HG02610 (cell line): ENCODE data around the gene PHF2.

Source experiments
- ATAC-seq: cut with Tn5 transposase; IDR thresholded peaks from one replicate; pipeline ENCODE4 v1.9.1; 2021; ENCODE audit warnings: mild to moderate bottlenecking, moderate library complexity; ENCODE audit not compliant: unreplicated experiment

Gene PHF2

GRCh38 chr9:93598647-93599241 is 22.4 kb downstream of the PHF2 start:
- no peak for ATAC-seq

- ATAC-seq: no peak
Observed at GRCh38 chr9:93599571-93600403, 23.4 kb downstream of the PHF2 start.

GRCh38 chr9:93600504-93600903 is 24.1 kb downstream of the PHF2 start:
- no peak for ATAC-seq

GRCh38 chr9:93601063-93601462 is 24.7 kb downstream of the PHF2 start:
- ATAC-seq: no peak

- no peak for ATAC-seq
Observed at GRCh38 chr9:93601666-93602065, 25.3 kb downstream of the PHF2 start.

- no peak for ATAC-seq
Observed at GRCh38 chr9:93603011-93603410, 26.6 kb downstream of the PHF2 start.

GRCh38 chr9:93603906-93604326 is 27.5 kb downstream of the PHF2 start:
- ATAC-seq: no peak

- no peak for ATAC-seq
Observed at GRCh38 chr9:93606187-93606586, 29.8 kb downstream of the PHF2 start.

GRCh38 chr9:93610206-93610605 is 33.8 kb downstream of the PHF2 start:
- no peak for ATAC-seq

- ATAC-seq: no peak
Observed at GRCh38 chr9:93612052-93612795, 35.8 kb downstream of the PHF2 start.

- peak; percentile 73 for ATAC-seq
Observed at GRCh38 chr9:93612796-93613154, 36.4 kb downstream of the PHF2 start.

GRCh38 chr9:93613174-93613573 is 36.8 kb downstream of the PHF2 start:
- peak; percentile 9 for ATAC-seq

GRCh38 chr9:93613791-93614190 is 37.4 kb downstream of the PHF2 start:
- no peak for ATAC-seq

- no peak for ATAC-seq
Observed at GRCh38 chr9:93614830-93615468, 38.6 kb downstream of the PHF2 start.

GRCh38 chr9:93616044-93616443 is 39.7 kb downstream of the PHF2 start:
- no peak for ATAC-seq

- ATAC-seq: no peak
Observed at GRCh38 chr9:93617273-93617672, 40.9 kb downstream of the PHF2 start.

GRCh38 chr9:93619272-93619775 is 42.9 kb downstream of the PHF2 start:
- no peak for ATAC-seq

- no peak for ATAC-seq
Observed at GRCh38 chr9:93620041-93620506, 43.7 kb downstream of the PHF2 start.

GRCh38 chr9:93620881-93621820 is 44.8 kb downstream of the PHF2 start:
- no peak for ATAC-seq

GRCh38 chr9:93621922-93622321 is 45.5 kb downstream of the PHF2 start:
- no peak for ATAC-seq
